ENCODE measurements around the gene ZNF790.

ZNF790 gene

DNA sequence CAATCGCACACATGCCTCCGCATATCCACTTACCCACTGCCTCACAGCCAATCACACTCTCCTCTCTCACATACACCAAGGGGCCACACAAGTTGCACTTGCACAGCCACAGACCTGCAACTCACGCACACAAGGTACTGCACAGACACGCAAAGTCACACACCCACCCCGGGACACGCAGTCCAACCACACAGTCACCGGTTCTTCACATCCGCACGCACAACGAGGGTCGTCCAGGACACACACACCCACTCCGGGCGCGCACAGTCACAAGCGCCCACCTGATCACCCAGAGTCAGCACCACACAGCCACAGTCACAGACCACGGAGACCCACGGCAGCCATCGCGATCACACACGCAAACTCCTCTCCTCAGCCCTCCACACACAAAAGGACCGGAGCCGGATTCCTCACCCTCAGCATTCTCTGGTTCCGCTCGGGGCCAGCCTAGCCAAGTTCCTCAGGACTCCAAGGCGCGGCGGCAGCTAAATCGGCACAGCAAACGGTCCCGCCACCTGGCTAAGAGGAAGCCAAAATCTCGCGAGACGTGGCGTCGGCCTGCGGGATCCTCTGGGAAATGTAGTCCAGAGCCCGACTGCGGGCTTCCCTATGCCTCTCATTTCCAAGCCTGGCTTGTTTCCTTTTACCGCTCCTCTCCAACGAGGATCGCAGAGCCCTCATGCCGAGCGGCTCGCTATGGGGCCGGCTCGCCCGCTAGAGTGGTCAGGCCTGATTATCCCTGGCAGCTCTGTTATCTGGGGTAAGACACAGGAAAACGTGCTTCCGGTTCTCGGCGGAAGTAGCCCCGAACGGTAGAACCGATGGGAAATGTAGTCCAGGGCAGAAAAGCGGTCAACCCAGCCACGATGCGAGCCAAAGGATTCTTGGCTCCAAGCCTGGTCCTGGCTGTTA lies 65.6 kb downstream of the ZNF790 start, which contains the start of gene ZNF850:
TSS of gene ZNF850 (minus strand) at position 497 of the 912 bp plus-strand sequence. CDS start 10,201 bp downstream, outside the sequence.
- DNase-seq (ENCODE audit: low spot score) = peak; percentile 97

DNA sequence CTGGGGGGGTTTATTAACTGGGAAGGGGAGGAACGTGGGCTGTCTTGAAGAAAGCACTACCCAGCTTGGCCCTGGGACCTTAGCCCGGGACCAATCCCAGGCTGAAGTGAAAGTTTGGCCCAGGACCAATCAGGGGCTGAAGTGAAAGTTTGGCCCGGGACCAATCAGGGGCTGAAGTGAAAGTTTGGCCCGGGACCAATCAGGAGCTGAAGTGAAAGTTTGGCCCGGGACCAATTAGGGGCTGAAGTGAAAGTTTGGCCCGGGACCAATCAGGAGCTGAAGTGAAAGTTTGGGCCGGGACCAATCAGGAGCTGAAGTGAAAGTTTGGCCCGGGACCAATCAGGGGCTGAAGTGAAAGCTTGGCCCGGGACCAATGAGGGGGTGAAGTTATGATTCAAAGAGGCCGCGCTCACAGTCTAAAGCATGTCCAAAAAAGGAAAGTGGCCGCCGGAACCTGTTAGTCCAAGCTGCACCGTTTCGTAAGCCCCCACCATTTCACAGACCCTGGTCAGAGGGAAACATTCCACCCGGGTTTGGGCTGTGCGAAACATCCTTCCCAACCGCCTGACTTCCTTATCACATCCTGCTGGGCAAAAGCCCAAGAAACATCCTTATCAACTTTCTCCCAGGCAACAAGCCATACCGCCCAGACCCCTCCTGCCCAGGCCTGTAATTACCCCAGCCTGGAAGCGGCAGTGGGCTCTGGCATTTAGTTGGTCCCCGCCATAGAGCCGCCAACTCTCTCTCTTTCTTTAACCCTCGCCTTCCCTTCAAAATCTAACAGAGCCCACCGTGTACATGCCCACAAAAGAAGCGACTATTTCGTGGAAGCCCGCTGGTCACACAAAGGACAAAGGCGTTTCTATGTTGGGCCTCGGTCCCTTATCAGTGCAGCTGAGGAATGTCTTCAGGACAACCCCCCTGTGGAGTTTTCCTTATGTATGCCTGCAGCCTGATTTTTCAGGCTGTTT lies 66.6 kb downstream of the ZNF790 start:
- DNase-seq (ENCODE audit: low spot score) = no peak
